ENCODE measurements around the gene SORL1-AS1.
"Not testable (repeated sequence)": the region's sequence is repeated elsewhere in the genome, so short reads cannot be mapped to it uniquely, and the experiment has no call there.

SORL1-AS1 gene

GRCh38 chr11:121483805-121484480 lies 31.2 kb upstream of the SORL1-AS1 start:
- no peak for TF ChIP-seq JUND (IDR thresholded peaks at IDR 0.05; ENCODE audit: low read depth)
- no peak for DNase-seq (ENCODE audit: low read depth in 1 of 2, low spot score in 1 of 2)
- in situ Hi-C loops (cut with HindIII; ENCODE audit: low pct_unique_long_range_greater_than_20kb, low sequenced_read_pairs), result no loop called here

GRCh38 chr11:121482231-121483129 lies 29.7 kb upstream of the SORL1-AS1 start:
- TF ChIP-seq JUND (IDR thresholded peaks at IDR 0.05; ENCODE audit: low read depth), result no peak
- no peak for DNase-seq (ENCODE audit: low read depth in 1 of 2, low spot score in 1 of 2)
- in situ Hi-C loops (cut with HindIII; ENCODE audit: low pct_unique_long_range_greater_than_20kb, low sequenced_read_pairs), result no loop called here

- in situ Hi-C loops (cut with HindIII; ENCODE audit: low pct_unique_long_range_greater_than_20kb, low sequenced_read_pairs), result not testable (repeated sequence)
- DNase-seq (ENCODE audit: low read depth in 1 of 2, low spot score in 1 of 2), result peak in 1 of 2 experiments; percentile 66
These were observed 28.9 kb upstream of the SORL1-AS1 start for GRCh38 chr11:121481484-121482230.

- in situ Hi-C loops (cut with HindIII; ENCODE audit: low pct_unique_long_range_greater_than_20kb, low sequenced_read_pairs), result no loop called here
- TF ChIP-seq JUND (IDR thresholded peaks at IDR 0.05; ENCODE audit: low read depth), result no peak
- peak in 1 of 2 experiments; percentile 71 for DNase-seq (ENCODE audit: low read depth in 1 of 2, low spot score in 1 of 2)
These were observed 27.0 kb upstream of the SORL1-AS1 start for GRCh38 chr11:121479698-121480238.

- in situ Hi-C loops (cut with HindIII; ENCODE audit: low pct_unique_long_range_greater_than_20kb, low sequenced_read_pairs), result no loop called here
- peak in 1 of 2 experiments; percentile 65 for DNase-seq (ENCODE audit: low read depth in 1 of 2, low spot score in 1 of 2)
- TF ChIP-seq JUND (IDR thresholded peaks at IDR 0.05; ENCODE audit: low read depth), result no peak
These were observed 26.3 kb upstream of the SORL1-AS1 start for GRCh38 chr11:121478895-121479697.

- in situ Hi-C loops (cut with HindIII; ENCODE audit: low pct_unique_long_range_greater_than_20kb, low sequenced_read_pairs), result no loop called here
- peak; percentile 81 to 96 for DNase-seq (ENCODE audit: low read depth in 1 of 2, low spot score in 1 of 2)
- no peak for TF ChIP-seq JUND (IDR thresholded peaks at IDR 0.05; ENCODE audit: low read depth)
These were observed 25.6 kb upstream of the SORL1-AS1 start for GRCh38 chr11:121478226-121478894.

GRCh38 chr11:121476379-121477032 lies 23.7 kb upstream of the SORL1-AS1 start:
- in situ Hi-C loops (cut with HindIII; ENCODE audit: low pct_unique_long_range_greater_than_20kb, low sequenced_read_pairs), result no loop called here
- DNase-seq (ENCODE audit: low read depth in 1 of 2, low spot score in 1 of 2), result peak in 1 of 2 experiments; percentile 91
- no peak for TF ChIP-seq JUND (IDR thresholded peaks at IDR 0.05; ENCODE audit: low read depth)

- no peak for DNase-seq (ENCODE audit: low read depth in 1 of 2, low spot score in 1 of 2)
- in situ Hi-C loops (cut with HindIII; ENCODE audit: low pct_unique_long_range_greater_than_20kb, low sequenced_read_pairs), result no loop called here
These were observed 21.9 kb upstream of the SORL1-AS1 start for GRCh38 chr11:121474680-121475079.

GRCh38 chr11:121473064-121473777 lies 20.5 kb upstream of the SORL1-AS1 start:
- TF ChIP-seq JUND (IDR thresholded peaks at IDR 0.05; ENCODE audit: low read depth), result no peak
- in situ Hi-C loops (cut with HindIII; ENCODE audit: low pct_unique_long_range_greater_than_20kb, low sequenced_read_pairs), result no loop called here
- no peak for DNase-seq (ENCODE audit: low read depth in 1 of 2, low spot score in 1 of 2)

More at GRCh38 chr11:121474680-121475079, 21.9 kb upstream of the SORL1-AS1 start:
- TF ChIP-seq JUND (IDR thresholded peaks at IDR 0.05; ENCODE audit: low read depth), result no peak

GRCh38 chr11:121472312-121472711 lies 19.5 kb upstream of the SORL1-AS1 start:
- no peak for TF ChIP-seq JUND (IDR thresholded peaks at IDR 0.05; ENCODE audit: low read depth)
- in situ Hi-C loops (cut with HindIII; ENCODE audit: low pct_unique_long_range_greater_than_20kb, low sequenced_read_pairs), result no loop called here
- DNase-seq (ENCODE audit: low read depth in 1 of 2, low spot score in 1 of 2), result no peak
